ENCODE data around the gene PLEK2.
A peak's percentile ranks its signal among the peaks of the same experiment; 100 is the strongest.

PLEK2 gene

GRCh38 chr14:67429510-67430205, 17.7 kb upstream of the PLEK2 start:
- TF ChIP-seq, protein P1, sequence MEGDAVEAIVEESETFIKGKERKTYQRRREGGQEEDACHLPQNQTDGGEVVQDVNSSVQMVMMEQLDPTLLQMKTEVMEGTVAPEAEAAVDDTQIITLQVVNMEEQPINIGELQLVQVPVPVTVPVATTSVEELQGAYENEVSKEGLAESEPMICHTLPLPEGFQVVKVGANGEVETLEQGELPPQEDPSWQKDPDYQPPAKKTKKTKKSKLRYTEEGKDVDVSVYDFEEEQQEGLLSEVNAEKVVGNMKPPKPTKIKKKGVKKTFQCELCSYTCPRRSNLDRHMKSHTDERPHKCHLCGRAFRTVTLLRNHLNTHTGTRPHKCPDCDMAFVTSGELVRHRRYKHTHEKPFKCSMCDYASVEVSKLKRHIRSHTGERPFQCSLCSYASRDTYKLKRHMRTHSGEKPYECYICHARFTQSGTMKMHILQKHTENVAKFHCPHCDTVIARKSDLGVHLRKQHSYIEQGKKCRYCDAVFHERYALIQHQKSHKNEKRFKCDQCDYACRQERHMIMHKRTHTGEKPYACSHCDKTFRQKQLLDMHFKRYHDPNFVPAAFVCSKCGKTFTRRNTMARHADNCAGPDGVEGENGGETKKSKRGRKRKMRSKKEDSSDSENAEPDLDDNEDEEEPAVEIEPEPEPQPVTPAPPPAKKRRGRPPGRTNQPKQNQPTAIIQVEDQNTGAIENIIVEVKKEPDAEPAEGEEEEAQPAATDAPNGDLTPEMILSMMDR (IDR thresholded peaks at IDR 0.05; ENCODE audit: borderline replicate concordance, control extremely low read depth, extremely low read depth, insufficient read depth, missing control alignments), result no peak
- in situ Hi-C loops (cut with MboI; ENCODE audit: low sequenced_read_pairs, unreplicated experiment), result loop anchor here (10.0 kb wide), 2 partner anchors 125 to 155 kb away; no protein-coding TSS in a partner anchor
- no peak for DNase-seq (ENCODE audit: low spot score)

GRCh38 chr14:67428501-67429031, 16.6 kb upstream of the PLEK2 start:
- in situ Hi-C loops (cut with MboI; ENCODE audit: low sequenced_read_pairs, unreplicated experiment), result loop anchor here (10.0 kb wide), 1 partner anchor 156 kb away; no protein-coding TSS in a partner anchor
- DNase-seq (ENCODE audit: low spot score), result no peak
- TF ChIP-seq, protein P1 (IDR thresholded peaks at IDR 0.05; ENCODE audit: borderline replicate concordance, control extremely low read depth, extremely low read depth, insufficient read depth, missing control alignments), result no peak

GRCh38 chr14:67426983-67427606, 15.1 kb upstream of the PLEK2 start:
- TF ChIP-seq, protein P1 (IDR thresholded peaks at IDR 0.05; ENCODE audit: borderline replicate concordance, control extremely low read depth, extremely low read depth, insufficient read depth, missing control alignments), result peak; percentile 60
- DNase-seq (ENCODE audit: low spot score), result peak; percentile 89
- in situ Hi-C loops (cut with MboI; ENCODE audit: low sequenced_read_pairs, unreplicated experiment), result loop anchor here (10.0 kb wide), 1 partner anchor 158 kb away; no protein-coding TSS in a partner anchor

GRCh38 chr14:67426161-67426560, 14.2 kb upstream of the PLEK2 start:
- TF ChIP-seq, protein P1 (IDR thresholded peaks at IDR 0.05; ENCODE audit: borderline replicate concordance, control extremely low read depth, extremely low read depth, insufficient read depth, missing control alignments), result no peak
- in situ Hi-C loops (cut with MboI; ENCODE audit: low sequenced_read_pairs, unreplicated experiment), result loop anchor here (10.0 kb wide), 1 partner anchor 159 kb away; no protein-coding TSS in a partner anchor
- no peak for DNase-seq (ENCODE audit: low spot score)

DNA sequence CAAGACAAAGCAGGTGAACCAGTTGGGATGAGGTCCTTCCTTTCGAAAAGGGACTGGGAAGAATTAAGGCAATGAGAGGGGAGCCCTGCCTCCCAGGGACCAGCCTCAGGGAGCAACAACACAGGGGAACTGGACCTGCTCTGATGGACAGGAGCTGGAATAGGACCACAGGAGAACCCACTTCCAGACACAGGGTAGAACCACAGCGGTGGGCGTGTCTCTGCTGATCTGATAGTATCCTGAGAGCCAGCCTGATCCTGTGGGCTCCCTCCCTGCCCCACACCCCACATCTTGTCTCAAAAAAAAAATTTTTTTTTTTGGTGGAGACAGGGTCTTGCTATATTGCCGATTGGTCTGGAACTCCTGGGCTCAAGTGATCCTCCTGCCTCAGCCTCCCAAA, 13.6 kb upstream of the PLEK2 start:
- TF ChIP-seq, protein P1 (IDR thresholded peaks at IDR 0.05; ENCODE audit: borderline replicate concordance, control extremely low read depth, extremely low read depth, insufficient read depth, missing control alignments), result no peak
- in situ Hi-C loops (cut with MboI; ENCODE audit: low sequenced_read_pairs, unreplicated experiment), result loop anchor here (10.0 kb wide), 1 partner anchor 159 kb away; no protein-coding TSS in a partner anchor
- DNase-seq (ENCODE audit: low spot score), result no peak

DNA sequence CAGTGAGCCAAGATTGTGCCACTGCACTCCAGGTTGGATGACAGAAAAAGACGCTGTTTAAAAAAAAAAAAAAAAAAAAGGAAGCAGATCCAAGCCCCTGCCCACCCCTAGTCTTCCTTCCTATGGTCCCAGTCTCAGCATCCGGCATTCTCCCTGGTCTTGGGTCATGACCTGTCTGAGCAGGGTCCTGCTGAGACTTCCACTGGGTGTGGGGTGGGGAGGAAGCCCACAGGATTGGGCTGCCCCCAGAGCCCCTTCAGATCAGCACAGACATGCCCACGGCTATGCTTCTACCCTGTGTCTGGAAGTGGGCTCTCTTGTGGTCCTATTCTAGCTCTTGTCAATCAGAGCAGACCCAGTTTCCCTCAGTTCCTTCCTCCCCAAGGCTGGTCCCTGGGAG, 12.6 kb upstream of the PLEK2 start:
- TF ChIP-seq, protein P1 (IDR thresholded peaks at IDR 0.05; ENCODE audit: borderline replicate concordance, control extremely low read depth, extremely low read depth, insufficient read depth, missing control alignments), result no peak
- in situ Hi-C loops (cut with MboI; ENCODE audit: low sequenced_read_pairs, unreplicated experiment), result loop anchor here (10.0 to 25.0 kb wide), 2 partner anchors 160 to 288 kb away; partner anchors contain the start of gene RDH12
- no peak for DNase-seq (ENCODE audit: low spot score)
